Fibroblast of pulmonary artery (primary cell): Measurements from ENCODE around the gene CDADC1.

Experiments used
- DNase-seq: peaks from one replicate; pipeline ENCODE4 v3.0.0-alpha.2; 2010; ENCODE audit warnings: low read depth
- H3K4me3 ChIP-seq: replicated peaks from 2 replicates; pipeline ENCODE4 v1.5.1; 2011; ENCODE audit warnings: low read depth, mild to moderate bottlenecking, control low read depth, low read length, moderate library complexity
- TF ChIP-seq, protein P1 (sequence below): IDR thresholded peaks from 2 replicates; pipeline ENCODE4 v1.5.1; 2011; ENCODE audit warnings: mild to moderate bottlenecking, control low read depth, low read length, inconsistent platforms; ENCODE audit errors: missing control alignments

CDADC1 gene

DNA sequence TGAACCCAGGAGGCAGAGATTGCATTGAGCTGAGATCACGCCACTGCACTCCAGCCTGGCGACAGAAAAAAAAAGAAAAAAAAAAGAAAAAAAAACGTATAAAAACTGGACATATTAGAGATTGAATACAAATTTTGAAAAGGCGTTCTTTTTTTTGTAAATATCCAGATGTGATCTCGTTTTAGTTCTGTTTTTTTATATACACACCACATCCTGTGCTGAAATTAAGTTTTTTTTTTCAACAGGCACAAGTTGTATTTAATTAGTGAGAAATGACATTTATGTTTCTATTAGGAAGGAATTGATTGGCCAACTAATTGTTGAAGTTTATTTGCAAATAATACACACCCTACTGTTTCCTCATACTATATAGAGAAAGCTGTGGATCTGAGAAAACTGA is 3.6 kb downstream of the CDADC1 start:
- DNase-seq = no peak
- no peak overlapping the region for H3K4me3 ChIP-seq
- TF ChIP-seq, protein P1, sequence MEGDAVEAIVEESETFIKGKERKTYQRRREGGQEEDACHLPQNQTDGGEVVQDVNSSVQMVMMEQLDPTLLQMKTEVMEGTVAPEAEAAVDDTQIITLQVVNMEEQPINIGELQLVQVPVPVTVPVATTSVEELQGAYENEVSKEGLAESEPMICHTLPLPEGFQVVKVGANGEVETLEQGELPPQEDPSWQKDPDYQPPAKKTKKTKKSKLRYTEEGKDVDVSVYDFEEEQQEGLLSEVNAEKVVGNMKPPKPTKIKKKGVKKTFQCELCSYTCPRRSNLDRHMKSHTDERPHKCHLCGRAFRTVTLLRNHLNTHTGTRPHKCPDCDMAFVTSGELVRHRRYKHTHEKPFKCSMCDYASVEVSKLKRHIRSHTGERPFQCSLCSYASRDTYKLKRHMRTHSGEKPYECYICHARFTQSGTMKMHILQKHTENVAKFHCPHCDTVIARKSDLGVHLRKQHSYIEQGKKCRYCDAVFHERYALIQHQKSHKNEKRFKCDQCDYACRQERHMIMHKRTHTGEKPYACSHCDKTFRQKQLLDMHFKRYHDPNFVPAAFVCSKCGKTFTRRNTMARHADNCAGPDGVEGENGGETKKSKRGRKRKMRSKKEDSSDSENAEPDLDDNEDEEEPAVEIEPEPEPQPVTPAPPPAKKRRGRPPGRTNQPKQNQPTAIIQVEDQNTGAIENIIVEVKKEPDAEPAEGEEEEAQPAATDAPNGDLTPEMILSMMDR = no peak

DNA sequence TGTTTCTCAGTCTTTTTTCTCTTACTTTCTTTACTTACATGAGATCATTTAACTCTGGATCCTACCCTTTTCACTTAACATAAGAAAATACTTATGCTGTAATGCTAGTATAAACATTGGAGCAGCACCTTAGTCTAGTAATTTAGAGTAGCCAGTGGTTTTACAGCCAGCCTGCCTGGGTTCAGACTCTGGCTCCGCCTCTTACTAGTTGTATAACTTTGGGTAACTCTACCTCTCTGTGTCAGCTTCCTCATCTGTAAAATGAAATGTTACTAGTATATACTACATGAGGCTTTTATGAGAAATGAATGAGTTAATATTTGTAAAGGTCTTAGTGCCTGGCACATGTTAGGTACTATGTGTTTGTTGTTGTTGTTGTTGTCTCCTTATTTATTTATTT is 5.6 kb downstream of the CDADC1 start:
- TF ChIP-seq, protein P1 = no peak
- no peak for DNase-seq
- H3K4me3 ChIP-seq = no peak overlapping the region

DNA sequence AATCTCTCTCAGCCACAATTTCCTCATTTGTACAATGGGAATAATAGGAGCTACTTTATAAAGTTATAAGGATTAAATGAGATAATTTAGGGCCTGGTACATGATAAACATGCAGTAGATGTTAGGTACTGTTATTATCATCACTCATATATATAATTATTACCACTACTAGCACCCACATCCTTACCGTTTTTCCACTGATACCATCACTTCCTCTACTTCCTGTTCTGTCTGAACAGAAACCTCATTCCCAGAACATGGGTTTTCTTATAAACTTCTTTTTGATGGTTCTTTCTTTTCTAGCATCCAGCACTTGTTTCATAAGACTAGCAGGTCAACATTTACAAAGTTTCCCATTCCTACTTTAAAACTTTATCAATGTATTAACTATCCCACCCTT is 6.3 kb downstream of the CDADC1 start:
- TF ChIP-seq, protein P1 = no peak
- DNase-seq = no peak
- no peak overlapping the region for H3K4me3 ChIP-seq

DNA sequence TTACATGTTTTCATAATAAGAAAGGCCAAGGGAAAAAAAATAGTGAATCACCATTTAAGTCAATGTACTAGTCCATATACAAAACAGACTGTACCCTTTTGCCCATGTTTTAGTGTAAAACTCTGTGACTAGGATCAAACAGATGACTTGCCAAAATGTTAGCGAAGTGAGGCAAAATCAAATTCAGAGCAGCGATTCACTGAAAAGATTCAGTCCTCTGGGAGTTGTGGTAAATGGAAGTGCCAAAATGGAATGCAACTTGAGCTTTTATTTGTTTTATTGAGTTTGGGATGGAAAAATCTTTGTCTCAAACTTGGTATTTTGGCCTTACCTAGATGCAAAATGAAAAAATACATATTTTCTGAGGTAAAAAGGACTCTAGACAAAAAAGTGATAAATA is 9.1 kb downstream of the CDADC1 start:
- TF ChIP-seq, protein P1 = no peak
- peak; percentile 7 for DNase-seq
- H3K4me3 ChIP-seq = no peak overlapping the region

DNA sequence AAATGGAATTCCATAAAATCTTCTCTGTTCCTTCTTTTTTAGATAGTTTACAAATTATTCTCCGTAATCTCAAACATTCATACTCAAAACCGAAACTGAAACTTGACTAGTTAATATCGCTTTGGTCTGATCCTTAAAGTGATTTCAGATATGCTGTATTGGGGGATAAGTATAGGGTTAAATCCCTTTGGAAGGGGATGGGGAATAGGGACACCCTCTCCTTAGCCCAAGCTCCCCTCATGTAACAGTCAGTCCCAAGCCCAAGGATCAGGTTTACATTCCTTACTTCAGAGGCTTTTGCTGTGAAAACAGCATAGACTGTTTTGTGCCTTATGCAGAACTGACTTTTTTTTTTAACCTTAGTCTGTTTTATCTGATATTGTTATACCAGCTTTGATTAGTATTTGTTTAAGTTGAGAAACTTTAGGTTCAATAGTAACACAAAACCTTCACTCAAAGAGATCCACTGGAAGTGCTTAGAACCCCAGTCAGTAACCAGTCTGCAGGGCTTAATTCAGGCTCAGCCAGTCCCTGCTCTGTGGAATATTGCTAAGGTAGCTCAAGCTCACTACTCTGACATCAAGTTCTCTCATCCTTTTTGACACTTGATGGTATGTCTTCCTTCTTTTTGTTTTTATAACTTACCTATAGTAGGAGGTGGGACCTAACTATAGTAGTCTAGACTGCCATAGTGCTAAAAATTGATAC is 10.5 kb downstream of the CDADC1 start:
- TF ChIP-seq, protein P1 = no peak
- DNase-seq = no peak
- no peak overlapping the region for H3K4me3 ChIP-seq

DNA sequence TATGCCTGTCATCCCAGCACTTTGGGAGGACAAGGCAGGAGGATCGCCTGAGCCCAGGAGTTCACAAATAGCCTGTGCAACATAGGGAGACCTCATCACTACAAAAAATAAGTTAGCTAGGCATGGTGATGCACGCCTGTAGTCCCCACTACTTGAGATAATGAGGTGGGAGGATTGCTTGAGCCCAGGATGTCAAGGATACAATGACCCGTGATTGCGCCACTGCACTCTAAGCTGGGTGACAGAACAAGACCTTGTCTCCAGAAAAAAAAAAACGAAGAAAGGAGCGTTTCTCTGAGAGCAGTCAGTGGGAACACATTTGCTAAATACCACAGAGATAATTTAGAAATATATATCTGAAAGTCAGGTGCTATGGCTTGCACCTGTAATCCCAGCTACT is 11.9 kb downstream of the CDADC1 start:
- no peak overlapping the region for H3K4me3 ChIP-seq
- TF ChIP-seq, protein P1 = no peak
- DNase-seq = no peak

DNA sequence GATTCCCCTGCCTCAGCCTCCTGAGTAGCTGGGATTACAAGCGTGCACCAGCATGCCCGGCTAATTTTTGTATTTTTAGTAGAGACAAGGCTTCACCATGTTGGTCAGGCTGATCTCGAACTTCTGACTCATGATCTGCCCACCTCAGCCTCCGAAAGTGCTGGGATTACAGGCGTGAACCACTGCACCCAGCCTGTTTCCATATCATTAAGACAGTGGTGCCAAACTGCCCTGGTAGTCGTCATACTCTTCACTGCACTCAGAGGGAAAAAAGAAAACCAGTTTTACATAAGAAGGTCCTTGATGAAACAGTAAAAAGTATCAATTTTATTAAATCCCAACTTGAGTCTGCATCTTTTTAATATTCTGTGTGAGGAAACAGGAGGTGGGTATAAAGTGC is 14.9 kb downstream of the CDADC1 start:
- no peak for DNase-seq
- TF ChIP-seq, protein P1 = no peak
- H3K4me3 ChIP-seq = no peak overlapping the region
